Neural cell (in vitro differentiated cells): ENCODE data around the gene DNAAF9. TPM values are rescaled to one million over a fixed set of nuclear protein-coding genes. Genes with fewer than 3 reads are reported as not detected.
"Not testable (repeated sequence)": the region's sequence is repeated elsewhere in the genome, so short reads cannot be mapped to it uniquely, and the experiment has no call there.

Experiments
- H2AFZ ChIP-seq: fragments of 200-600, 300-800 bp; sonication (generic), shearing (Covaris generic); 2 replicates; pipeline ENCODE4 v1.6.0; 2014; ENCODE audit warnings: low read depth, mild to moderate bottlenecking, antibody characterized with exemption, low read length, moderate library complexity
- H3F3A ChIP-seq: fragments of 200-600 bp; shearing (Covaris generic); 2 replicates; pipeline ENCODE4 v1.6.1; 2016; ENCODE audit warnings: mild to moderate bottlenecking, moderate library complexity, mixed read lengths, antibody characterized with exemption, low read length; ENCODE audit not compliant: insufficient read depth, poor library complexity, severe bottlenecking
- H3K27ac ChIP-seq: fragments of 200-600, 300-800 bp; sonication (generic), shearing (Covaris generic); 2 replicates; pipeline ENCODE4 v1.5.1; 2014; ENCODE audit warnings: mild to moderate bottlenecking, low read length, moderate library complexity
- H3K27me3 ChIP-seq: fragments of 300-800, 200-600 bp; sonication (generic), shearing (Covaris generic); 2 replicates; pipeline ENCODE4 v1.6.0; 2014; ENCODE audit warnings: mild to moderate bottlenecking, low read depth, low read length, moderate library complexity; ENCODE audit not compliant: insufficient read depth
- H3K36me3 ChIP-seq: fragments of 300-800, 200-600 bp; sonication (generic), shearing (Covaris generic); 2 replicates; pipeline ENCODE4 v1.5.1; 2014; ENCODE audit warnings: mild to moderate bottlenecking, antibody characterized with exemption, low read length, moderate library complexity; ENCODE audit not compliant: insufficient read depth
- H3K4me2 ChIP-seq: fragments of 300-800, 200-600 bp; sonication (generic), shearing (Covaris generic); 2 replicates; pipeline ENCODE4 v1.6.0; 2014; ENCODE audit warnings: mild to moderate bottlenecking, low read length
- H3K4me3 ChIP-seq: fragments of 300-800, 200-600 bp; sonication (generic), shearing (Covaris generic); 2 replicates; pipeline ENCODE4 v1.5.1; 2014; ENCODE audit warnings: mild to moderate bottlenecking, low read length, moderate library complexity
- H3K79me2 ChIP-seq: fragments of 200-600 bp; shearing (Covaris generic); replicated peaks from 2 replicates; pipeline ENCODE4 v1.6.0; 2014; ENCODE audit warnings: mild to moderate bottlenecking, low read length, moderate library complexity; ENCODE audit not compliant: insufficient read depth
- H3K9ac ChIP-seq: fragments of 300-800, 200-600 bp; sonication (generic), shearing (Covaris generic); 2 replicates; pipeline ENCODE4 v1.6.1; 2016; ENCODE audit warnings: mild to moderate bottlenecking, low read length, mixed read lengths
- H3K9me2 ChIP-seq: fragments of 200-600 bp; shearing (Covaris generic); 2 replicates; pipeline ENCODE4 v1.6.1; 2016; ENCODE audit warnings: mild to moderate bottlenecking, low read length, mixed read lengths; ENCODE audit not compliant: insufficient read depth
- H3K9me3 ChIP-seq: fragments of 200-600, 300-800 bp; sonication (generic), shearing (Covaris generic); 2 replicates; pipeline ENCODE4 v1.6.1; 2016; ENCODE audit warnings: mild to moderate bottlenecking, mixed run types, low read length, moderate library complexity, mixed read lengths
- H4K20me1 ChIP-seq: fragments of 200-600 bp; shearing (Covaris generic); 2 replicates; pipeline ENCODE4 v1.6.1; 2016; ENCODE audit warnings: mild to moderate bottlenecking, mixed run types; ENCODE audit not compliant: insufficient read depth
- CTCF ChIP-seq: fragments of 450-650 bp; IDR thresholded peaks from 2 replicates; pipeline ENCODE4 v1.5.1; 2014; ENCODE audit warnings: antibody characterized with exemption, mild to moderate bottlenecking, moderate library complexity; ENCODE audit not compliant: poor library complexity, severe bottlenecking
- EP300 ChIP-seq: fragments of 450-650 bp; conservative IDR thresholded peaks from 2 replicates; pipeline ENCODE4 v1.6.1; 2014; ENCODE audit warnings: antibody characterized with exemption, mild to moderate bottlenecking, moderate library complexity; ENCODE audit not compliant: poor library complexity, severe bottlenecking
- EZH2 ChIP-seq: fragments of 200-600, 300-800 bp; shearing (Covaris generic), sonication (generic); IDR thresholded peaks from 2 replicates; pipeline ENCODE4 v1.6.1; 2014; ENCODE audit warnings: antibody characterized with exemption, low read length, borderline replicate concordance, mild to moderate bottlenecking; ENCODE audit not compliant: insufficient read depth, poor library complexity, severe bottlenecking
- MXI1 ChIP-seq: fragments of 450-650 bp; conservative IDR thresholded peaks from 2 replicates; pipeline ENCODE4 v1.6.1; 2014; ENCODE audit warnings: antibody characterized with exemption, mild to moderate bottlenecking; ENCODE audit not compliant: poor library complexity, severe bottlenecking
- POLR2AphosphoS5 ChIP-seq: IDR thresholded peaks from 2 replicates; pipeline ENCODE4 v1.6.1; 2012
- RAD21 ChIP-seq: fragments of 450-650 bp; conservative IDR thresholded peaks from 2 replicates; pipeline ENCODE4 v1.6.1; 2014; ENCODE audit warnings: antibody characterized with exemption, mild to moderate bottlenecking, moderate library complexity
- REST ChIP-seq: IDR thresholded peaks from 2 replicates; pipeline ENCODE4 v1.6.1; 2012; ENCODE audit warnings: borderline replicate concordance
- SMC3 ChIP-seq: fragments of 450-650 bp; conservative IDR thresholded peaks from 2 replicates; pipeline ENCODE4 v1.6.1; 2014; ENCODE audit warnings: antibody characterized with exemption, mild to moderate bottlenecking, moderate library complexity; ENCODE audit not compliant: poor library complexity
- TAF1 ChIP-seq: IDR thresholded peaks from 2 replicates; pipeline ENCODE4 v1.6.1; 2012; ENCODE audit warnings: low read depth
- polyA plus RNA-seq: library from polyadenylated mRNA; depleted of rRNA; stranded (reverse); fragments of >200 nt; gene quantifications from 2 replicates; pipeline ENCODE4 v1.2.3, GENCODE V29; 2014

Gene DNAAF9
- polyA plus RNA-seq, 1 donor from 2014 or later: 58.0 TPM

- no peaks in the 10 kb centered on the region for H4K20me1 ChIP-seq
- no peak overlapping the region for H3K4me2 ChIP-seq
- no peaks in the 10 kb centered on the region for H3K9me3 ChIP-seq
- H3K9me2 ChIP-seq: no peaks in the 10 kb centered on the region
- no peaks in the 10 kb centered on the region for H3K79me2 ChIP-seq
- no peak overlapping the region for H3K4me3 ChIP-seq
- no peak overlapping the region for H3K27ac ChIP-seq
- H3K36me3 ChIP-seq: no peaks in the 10 kb centered on the region
- no peak overlapping the region for H2AFZ ChIP-seq
- no peak for TF ChIP-seq EP300
- no peak for TF ChIP-seq EZH2
- TF ChIP-seq CTCF: no peak
- no peak for TF ChIP-seq SMC3
- no peak for TF ChIP-seq RAD21
- no peak for TF ChIP-seq MXI1
- no peak for TF ChIP-seq TAF1
- TF ChIP-seq POLR2AphosphoS5: no peak
- TF ChIP-seq REST: no peak
- H3F3A ChIP-seq: no peaks in the 10 kb centered on the region
- H3K9ac ChIP-seq: no peak overlapping the region
- H3K27me3 ChIP-seq: no peaks in the 10 kb centered on the region
Measured at GRCh38 chr20:3430376-3431069, 23.1 kb upstream of the DNAAF9 start.

- H3F3A ChIP-seq, H3K36me3 ChIP-seq, H3K79me2 ChIP-seq, H2AFZ ChIP-seq, H3K9ac ChIP-seq, H3K4me2 ChIP-seq, H3K9me2 ChIP-seq, H3K9me3 ChIP-seq, H4K20me1 ChIP-seq, H3K27ac ChIP-seq, H3K4me3 ChIP-seq, H3K27me3 ChIP-seq: not testable (repeated sequence)
Measured at GRCh38 chr20:3426766-3427165, 19.3 kb upstream of the DNAAF9 start.
